GM06990 (cell line): Measurements from ENCODE around the gene AFDN.
"Not testable (repeated sequence)": the region's sequence is repeated elsewhere in the genome, so short reads cannot be mapped to it uniquely, and the experiment has no call there.

Experiments
- DNase-seq: peaks from one replicate; pipeline ENCODE4 v3.0.0-alpha.2; 2011; ENCODE audit not compliant: insufficient read length; ENCODE audit errors: extremely low read depth
- H3K27me3 ChIP-seq: replicated peaks from 2 replicates; pipeline ENCODE4 v1.6.0; 2011; ENCODE audit warnings: low read length; ENCODE audit not compliant: control insufficient read depth, insufficient read depth
- H3K36me3 ChIP-seq: 2 replicates; pipeline ENCODE4 v1.5.1; 2011; ENCODE audit warnings: low read length; ENCODE audit not compliant: control insufficient read depth, insufficient read depth
- H3K4me3 ChIP-seq: replicated peaks from 2 replicates; pipeline ENCODE4 v1.5.1; 2011; ENCODE audit warnings: low read depth, mild to moderate bottlenecking, control low read depth, low read length
- CTCF ChIP-seq: IDR thresholded peaks from 2 replicates; pipeline ENCODE4 v1.5.1; 2011; ENCODE audit warnings: low read length, control low read depth, mild to moderate bottlenecking, inconsistent platforms; ENCODE audit not compliant: insufficient read depth, poor library complexity, severe bottlenecking

Gene AFDN

DNA sequence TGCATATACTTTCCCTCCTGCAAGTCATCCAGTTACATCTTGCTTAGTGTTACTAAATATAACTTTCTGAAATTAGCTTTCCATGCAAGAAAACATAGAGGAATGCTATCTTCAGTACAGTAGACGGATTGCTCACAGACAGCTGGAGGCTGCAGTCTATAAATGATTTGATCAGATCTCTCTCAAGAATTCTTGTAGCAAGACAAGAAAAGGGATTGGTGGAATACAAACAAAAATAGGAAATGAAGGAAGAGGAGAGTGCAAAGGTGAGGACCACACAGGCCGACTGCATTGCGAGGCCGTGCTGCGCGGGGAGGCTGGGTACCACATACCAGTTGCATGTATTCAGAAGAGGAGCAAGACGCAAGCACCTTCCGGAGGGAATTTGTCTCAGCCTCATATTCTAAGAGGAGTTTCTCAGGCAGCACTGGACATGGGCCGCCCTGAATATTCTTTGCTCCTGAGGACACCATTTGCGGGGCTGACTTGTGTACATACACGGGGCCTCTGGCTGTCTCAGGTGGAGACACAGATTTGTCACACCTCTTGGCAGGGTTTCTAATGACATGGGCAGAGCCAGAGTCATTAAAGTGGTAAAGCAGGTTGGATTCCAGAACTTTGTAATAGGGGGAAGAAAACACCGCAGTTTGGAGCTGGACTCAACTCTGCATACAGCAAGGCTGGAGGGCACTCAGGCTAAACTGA lies 148.1 kb downstream of the AFDN start:
- Histone ChIP-seq H3K36me3 (no peaks in the 10 kb centered on the region), H3K27me3 (no peaks in the 10 kb centered on the region), H3K4me3 (no peak overlapping the region)
- no peak for TF ChIP-seq CTCF
- DNase-seq = no peak

GRCh38 chr6:167975458-167975857 lies 148.7 kb downstream of the AFDN start:
- TF ChIP-seq CTCF = no peak
- no peaks in the 10 kb centered on the region for H3K36me3 ChIP-seq
- no peaks in the 10 kb centered on the region for H3K27me3 ChIP-seq
- DNase-seq = no peak
- H3K4me3 ChIP-seq = no peak overlapping the region

- H3K27me3 ChIP-seq, DNase-seq, H3K4me3 ChIP-seq, H3K36me3 ChIP-seq: not testable (repeated sequence)
Observed at GRCh38 chr6:167976116-167976657, 149.5 kb downstream of the AFDN start.

DNA sequence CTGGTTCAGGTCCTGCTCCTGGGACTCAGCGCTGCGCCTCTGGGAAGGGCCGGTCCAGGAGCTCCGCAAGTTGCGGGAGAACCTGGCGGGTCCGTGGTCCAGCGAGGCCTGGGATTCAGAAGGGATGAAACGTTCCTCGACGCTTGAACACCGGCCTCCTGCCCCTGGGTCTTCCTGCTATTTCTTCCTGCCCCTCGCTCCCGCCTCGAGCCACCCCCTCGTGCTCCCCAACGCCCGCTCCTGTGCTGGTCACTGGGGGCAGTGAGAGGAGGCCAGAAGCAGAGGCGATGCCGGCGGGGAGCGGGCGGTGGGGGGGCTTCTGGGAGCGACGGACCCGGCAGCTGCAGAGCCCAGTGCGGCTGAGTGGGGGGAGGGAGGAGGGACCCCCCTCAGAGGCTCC lies 150.0 kb downstream of the AFDN start:
- no peaks in the 10 kb centered on the region for H3K36me3 ChIP-seq
- DNase-seq = no peak
- H3K27me3 ChIP-seq = no peaks in the 10 kb centered on the region
- no peak overlapping the region for H3K4me3 ChIP-seq
- TF ChIP-seq CTCF = no peak

DNA sequence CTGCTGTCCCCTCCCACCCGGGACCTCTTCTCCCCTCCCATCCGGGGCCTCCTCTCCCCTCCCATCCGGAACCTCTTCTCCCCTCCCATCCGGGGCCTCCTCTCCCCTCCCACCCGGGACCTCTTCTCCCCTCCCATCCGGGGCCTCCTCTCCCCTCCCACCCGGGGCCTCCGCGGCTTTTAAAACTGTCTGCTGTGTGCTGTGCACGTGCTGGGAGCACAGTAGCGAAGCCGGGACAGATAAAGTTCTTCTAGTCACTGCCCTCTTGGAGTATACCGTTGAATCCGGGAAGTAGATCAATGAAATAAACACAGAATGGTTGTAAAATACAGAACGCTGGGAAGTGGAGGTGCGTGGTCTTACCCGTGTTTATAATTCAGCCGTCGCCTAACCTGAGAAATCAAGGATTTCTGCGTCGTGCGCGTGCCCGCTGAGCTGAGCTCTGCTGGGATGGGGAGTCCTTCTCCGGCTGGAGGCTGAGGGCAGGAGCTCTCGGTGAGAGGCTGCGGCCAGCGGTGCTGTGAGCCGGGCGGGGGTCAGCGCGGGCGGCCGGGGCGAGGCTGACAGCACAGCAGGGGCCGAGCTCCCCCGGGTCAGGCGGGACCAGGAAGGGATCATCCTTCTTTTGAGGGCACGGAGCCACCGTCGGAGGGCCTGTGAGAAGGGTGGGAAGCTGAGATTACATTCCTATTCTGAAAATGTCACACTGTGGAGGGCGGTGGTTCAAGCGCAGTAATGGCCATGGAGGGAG lies 151.2 kb downstream of the AFDN start:
- Histone ChIP-seq H3K4me3 (no peak overlapping the region), H3K27me3 (no peaks in the 10 kb centered on the region), H3K36me3 (no peaks in the 10 kb centered on the region)
- no peak for DNase-seq
- TF ChIP-seq CTCF = no peak

GRCh38 chr6:167978607-167979006 lies 151.9 kb downstream of the AFDN start:
- no peak for DNase-seq
- Histone ChIP-seq H3K27me3 (no peaks in the 10 kb centered on the region), H3K4me3 (no peak overlapping the region), H3K36me3 (no peaks in the 10 kb centered on the region)
- TF ChIP-seq CTCF = no peak
